Heart left ventricle (tissue), 13 donors: Measurements from ENCODE around the gene HNF1B.

Experiments used
- POLR2A ChIP-seq, 2 donors: fragments of 450-650 bp; IDR thresholded peaks; one replicate each; pipeline ENCODE4 v1.6.1; 2017; ENCODE audit warnings: antibody characterized with exemption in 2 of 2, mild to moderate bottlenecking in 2 of 2, moderate library complexity in 2 of 2
- TF ChIP-seq, protein P1 (sequence below), 12 donors: fragments of 200-600 bp; sonication (generic) in 4 of 12; IDR thresholded peaks; one replicate each; pipeline versions ENCODE4 v1.5.0 to v1.8.0; 2018 to 2022; ENCODE audit warnings: antibody characterized with exemption in 12 of 12, mild to moderate bottlenecking in 5 of 12
- donor health status: ischemic (EF 13 %, LVEDD 7.1; RV severe dilation, severe dysfunction).
- donor health status: DM: no; HTN: yes; CAD: no.
- donor health status: DM: no; HTN: no; CAD: no.
- donor health status: ischemic (EF 25% LVEDD 6.9; RV normal size, moderate dysfunction).
- donor health status: ischemic (EF 25% LVEDD 5.7; RV mildly dilated, moderate dysfunction).
- donor health status: ischemic (EF 35%, LVEDD 5.7; RV mildly dilated, moderate dysfunction).
- donor health status: nonischemic (EF 11% LVEDD 7.7; RV severe dilation, severe dysfunction).
- donor health status: DM: yes; HTN: yes; CAD: no.
- donor health status: PGD.
- donor health status: ischemic (EF 29% LVEDD 5.4; RV normal size, mild dysfunction).
- donor health status: nonischemic (EF 23%, LVEDD 6.1; RV moderate dilation, normal function).

DNA sequence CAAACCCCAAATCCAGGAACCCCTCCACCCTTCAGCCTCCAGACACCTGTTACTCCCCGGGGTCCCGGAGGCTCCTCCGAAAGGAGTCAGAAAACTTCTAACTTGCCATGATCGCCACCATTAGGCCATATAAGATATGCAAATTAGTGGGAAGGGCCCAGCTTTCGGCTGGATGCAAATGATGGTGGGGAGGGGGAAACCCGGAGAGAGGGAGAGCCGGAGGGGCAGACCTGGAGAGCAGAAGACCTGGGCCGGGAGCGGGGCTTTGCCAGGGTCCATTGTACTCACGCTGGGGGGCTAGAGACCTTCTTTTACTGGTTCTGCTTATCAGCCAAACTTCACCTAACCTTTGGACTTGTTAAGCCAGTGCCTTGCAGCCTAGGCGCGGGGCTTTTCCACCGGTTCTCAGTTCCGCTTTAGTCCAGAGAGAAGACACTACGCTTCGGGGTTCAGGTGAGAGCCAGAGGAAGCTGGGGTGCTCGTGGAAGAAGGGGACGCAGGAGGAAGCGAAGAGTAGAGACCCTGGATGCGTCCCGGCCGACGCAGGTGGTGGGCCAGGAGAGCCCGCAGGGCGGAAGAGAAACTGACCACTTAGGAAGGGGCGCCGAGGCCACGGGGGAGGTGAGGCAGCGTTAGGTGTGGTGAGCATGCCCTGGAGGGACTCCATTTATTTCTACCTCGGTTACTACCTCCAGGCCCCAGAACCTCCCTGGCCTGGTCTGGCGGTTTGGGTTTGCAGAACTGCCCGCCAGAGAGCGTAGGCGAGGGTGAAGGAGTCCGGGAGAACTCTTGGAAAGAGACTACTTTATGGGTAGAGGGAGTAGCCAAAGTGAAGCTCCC, at the start of gene HNF1B:
- TF ChIP-seq, protein P1, sequence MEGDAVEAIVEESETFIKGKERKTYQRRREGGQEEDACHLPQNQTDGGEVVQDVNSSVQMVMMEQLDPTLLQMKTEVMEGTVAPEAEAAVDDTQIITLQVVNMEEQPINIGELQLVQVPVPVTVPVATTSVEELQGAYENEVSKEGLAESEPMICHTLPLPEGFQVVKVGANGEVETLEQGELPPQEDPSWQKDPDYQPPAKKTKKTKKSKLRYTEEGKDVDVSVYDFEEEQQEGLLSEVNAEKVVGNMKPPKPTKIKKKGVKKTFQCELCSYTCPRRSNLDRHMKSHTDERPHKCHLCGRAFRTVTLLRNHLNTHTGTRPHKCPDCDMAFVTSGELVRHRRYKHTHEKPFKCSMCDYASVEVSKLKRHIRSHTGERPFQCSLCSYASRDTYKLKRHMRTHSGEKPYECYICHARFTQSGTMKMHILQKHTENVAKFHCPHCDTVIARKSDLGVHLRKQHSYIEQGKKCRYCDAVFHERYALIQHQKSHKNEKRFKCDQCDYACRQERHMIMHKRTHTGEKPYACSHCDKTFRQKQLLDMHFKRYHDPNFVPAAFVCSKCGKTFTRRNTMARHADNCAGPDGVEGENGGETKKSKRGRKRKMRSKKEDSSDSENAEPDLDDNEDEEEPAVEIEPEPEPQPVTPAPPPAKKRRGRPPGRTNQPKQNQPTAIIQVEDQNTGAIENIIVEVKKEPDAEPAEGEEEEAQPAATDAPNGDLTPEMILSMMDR (IDR thresholded peaks at IDR 0.05) = no peak
- TF ChIP-seq POLR2A (IDR thresholded peaks at IDR 0.05) = no peak
